Right lobe of liver (tissue), 4 donors: ENCODE data around the gene FCF1.

ENCODE experiments used
- POLR2A ChIP-seq: fragments of 450-650 bp; IDR thresholded peaks from one replicate; pipeline ENCODE4 v1.6.1; 2017; ENCODE audit warnings: antibody characterized with exemption, mild to moderate bottlenecking
- TF ChIP-seq, protein P1 (sequence below), 4 donors: fragments of 200-600 bp in 3 of 4; fragments of 450-650 bp in 1 of 4; IDR thresholded peaks; one replicate each; pipeline versions ENCODE4 v1.5.1 to v1.8.0; 2016 to 2022; ENCODE audit warnings: antibody characterized with exemption in 4 of 4, mild to moderate bottlenecking in 2 of 4
- donor health status: DM: no; HTN: no; CAD: no.
- donor health status: DM: no; HTN: no; CAD: no.
- donor health status: DM: no; HTN: yes; CAD: no.

DNA sequence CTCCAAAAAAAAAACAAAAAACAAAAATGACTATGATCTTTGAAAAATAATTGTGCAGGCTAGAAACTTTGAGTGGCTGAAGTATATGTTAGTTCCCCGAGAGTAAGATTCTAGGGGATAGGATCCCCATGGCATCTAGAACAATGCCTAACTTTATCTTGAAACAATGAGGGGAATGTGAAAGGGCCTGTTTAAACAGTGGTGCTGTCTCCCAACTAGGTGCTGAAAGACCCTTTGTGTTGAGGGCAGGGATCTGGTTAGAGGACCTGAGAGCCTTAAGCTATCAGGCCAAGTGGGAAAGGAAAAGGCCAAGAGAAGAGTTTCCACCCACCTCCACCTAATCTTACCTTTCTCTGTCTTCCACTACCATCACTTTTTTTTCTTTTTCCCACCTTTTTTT lies 43.4 kb downstream of the FCF1 start:
- TF ChIP-seq POLR2A, result no peak
- TF ChIP-seq, protein P1, sequence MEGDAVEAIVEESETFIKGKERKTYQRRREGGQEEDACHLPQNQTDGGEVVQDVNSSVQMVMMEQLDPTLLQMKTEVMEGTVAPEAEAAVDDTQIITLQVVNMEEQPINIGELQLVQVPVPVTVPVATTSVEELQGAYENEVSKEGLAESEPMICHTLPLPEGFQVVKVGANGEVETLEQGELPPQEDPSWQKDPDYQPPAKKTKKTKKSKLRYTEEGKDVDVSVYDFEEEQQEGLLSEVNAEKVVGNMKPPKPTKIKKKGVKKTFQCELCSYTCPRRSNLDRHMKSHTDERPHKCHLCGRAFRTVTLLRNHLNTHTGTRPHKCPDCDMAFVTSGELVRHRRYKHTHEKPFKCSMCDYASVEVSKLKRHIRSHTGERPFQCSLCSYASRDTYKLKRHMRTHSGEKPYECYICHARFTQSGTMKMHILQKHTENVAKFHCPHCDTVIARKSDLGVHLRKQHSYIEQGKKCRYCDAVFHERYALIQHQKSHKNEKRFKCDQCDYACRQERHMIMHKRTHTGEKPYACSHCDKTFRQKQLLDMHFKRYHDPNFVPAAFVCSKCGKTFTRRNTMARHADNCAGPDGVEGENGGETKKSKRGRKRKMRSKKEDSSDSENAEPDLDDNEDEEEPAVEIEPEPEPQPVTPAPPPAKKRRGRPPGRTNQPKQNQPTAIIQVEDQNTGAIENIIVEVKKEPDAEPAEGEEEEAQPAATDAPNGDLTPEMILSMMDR (IDR thresholded peaks at IDR 0.05), result no peak
